Tibial nerve (tissue), 4 donors: Measurements from ENCODE around the gene NUP210.

ENCODE experiments used
- EP300 ChIP-seq, 2 donors: sonication (generic); formaldehyde crosslinking; IDR thresholded peaks; one replicate each; pipeline ENCODE4 v1.6.1; 2017; ENCODE audit warnings: antibody characterized with exemption in 2 of 2, mild to moderate bottlenecking in 1 of 2
- TF ChIP-seq, protein P1 (sequence below), 5 experiments: fragments of 200-600 bp in 3 of 5; fragments of 450-650 bp in 2 of 5; sonication (generic) in 3 of 5; IDR thresholded peaks; one replicate each; pipeline ENCODE4 v1.5.1; 2016 to 2019; ENCODE audit warnings: antibody characterized with exemption in 5 of 5, mild to moderate bottlenecking in 3 of 5, moderate library complexity in 2 of 5

DNA sequence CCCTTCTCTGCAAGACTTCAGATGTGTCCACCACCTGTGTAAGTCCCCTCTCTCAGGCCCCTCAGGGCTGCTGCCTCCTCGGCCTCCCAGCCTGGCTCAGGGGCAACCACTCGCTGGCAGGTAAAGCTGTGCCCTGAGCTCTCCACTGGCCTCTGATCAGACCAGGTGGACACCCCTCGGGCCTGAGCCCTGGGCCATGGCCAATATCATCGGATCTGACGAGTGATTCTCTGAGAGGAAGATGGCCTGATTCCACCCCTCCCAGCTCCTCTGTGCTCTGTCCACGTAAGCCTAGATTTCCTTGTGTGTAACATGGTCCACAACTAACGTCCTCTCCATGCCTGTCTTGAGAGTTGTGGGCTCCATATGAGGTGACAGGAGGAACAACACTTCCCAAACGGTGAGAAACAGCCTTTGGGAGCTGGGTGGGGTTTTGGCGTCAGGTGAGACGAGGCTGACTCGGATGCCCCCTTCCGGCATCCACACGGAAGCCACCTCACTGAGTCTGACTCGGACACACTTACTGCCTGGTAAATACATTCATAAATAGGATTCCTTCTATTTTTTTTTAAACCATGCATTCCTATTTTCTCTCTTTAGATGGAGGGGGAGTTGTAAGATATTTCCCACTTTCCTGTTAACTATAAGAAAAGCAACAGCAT is 86.8 kb downstream of the NUP210 start:
- TF ChIP-seq, protein P1, sequence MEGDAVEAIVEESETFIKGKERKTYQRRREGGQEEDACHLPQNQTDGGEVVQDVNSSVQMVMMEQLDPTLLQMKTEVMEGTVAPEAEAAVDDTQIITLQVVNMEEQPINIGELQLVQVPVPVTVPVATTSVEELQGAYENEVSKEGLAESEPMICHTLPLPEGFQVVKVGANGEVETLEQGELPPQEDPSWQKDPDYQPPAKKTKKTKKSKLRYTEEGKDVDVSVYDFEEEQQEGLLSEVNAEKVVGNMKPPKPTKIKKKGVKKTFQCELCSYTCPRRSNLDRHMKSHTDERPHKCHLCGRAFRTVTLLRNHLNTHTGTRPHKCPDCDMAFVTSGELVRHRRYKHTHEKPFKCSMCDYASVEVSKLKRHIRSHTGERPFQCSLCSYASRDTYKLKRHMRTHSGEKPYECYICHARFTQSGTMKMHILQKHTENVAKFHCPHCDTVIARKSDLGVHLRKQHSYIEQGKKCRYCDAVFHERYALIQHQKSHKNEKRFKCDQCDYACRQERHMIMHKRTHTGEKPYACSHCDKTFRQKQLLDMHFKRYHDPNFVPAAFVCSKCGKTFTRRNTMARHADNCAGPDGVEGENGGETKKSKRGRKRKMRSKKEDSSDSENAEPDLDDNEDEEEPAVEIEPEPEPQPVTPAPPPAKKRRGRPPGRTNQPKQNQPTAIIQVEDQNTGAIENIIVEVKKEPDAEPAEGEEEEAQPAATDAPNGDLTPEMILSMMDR (IDR thresholded peaks at IDR 0.05), result no peak
- TF ChIP-seq EP300 (IDR thresholded peaks at IDR 0.05), result no peak
